ENCODE results near the gene FLNB.

DNA sequence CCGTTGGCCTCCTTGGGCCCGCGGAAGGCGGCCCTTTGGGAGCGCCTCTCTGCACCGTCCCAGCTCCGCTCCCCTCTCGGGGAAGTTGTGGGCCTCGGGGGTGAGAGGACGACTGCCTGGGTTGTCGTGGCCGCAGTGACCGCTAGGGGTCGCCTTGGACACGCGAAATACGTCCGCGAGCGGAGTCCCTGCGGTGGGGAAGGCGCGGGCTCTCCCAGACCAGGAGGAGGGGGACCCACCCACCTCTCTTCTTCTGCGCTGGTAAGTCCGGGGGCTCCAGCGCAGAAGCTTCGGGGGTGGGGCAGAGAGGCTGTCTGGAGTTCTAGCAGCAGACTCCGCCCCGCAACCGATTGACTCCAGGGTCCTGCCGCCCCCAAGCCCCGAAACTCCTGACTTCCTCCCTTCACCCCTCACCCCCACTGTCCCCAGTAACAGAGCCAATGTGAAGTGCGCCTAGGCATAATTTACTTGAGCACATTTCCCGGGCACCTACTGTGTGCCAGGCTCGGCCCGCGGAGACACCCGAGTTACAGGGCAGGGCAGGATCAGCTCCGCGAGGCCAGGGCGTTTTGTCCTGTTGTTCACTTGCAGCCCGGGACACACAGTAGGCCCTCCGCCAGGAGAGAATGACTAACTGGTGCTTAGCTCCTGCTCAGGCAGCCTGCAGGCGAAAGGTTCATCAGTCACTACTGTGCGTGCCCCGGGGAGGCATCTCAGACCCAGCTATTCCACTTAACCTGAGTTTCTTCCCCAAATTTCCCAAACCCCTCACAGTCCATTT lies 169.7 kb downstream of the FLNB start:
- TF ChIP-seq, protein P1, sequence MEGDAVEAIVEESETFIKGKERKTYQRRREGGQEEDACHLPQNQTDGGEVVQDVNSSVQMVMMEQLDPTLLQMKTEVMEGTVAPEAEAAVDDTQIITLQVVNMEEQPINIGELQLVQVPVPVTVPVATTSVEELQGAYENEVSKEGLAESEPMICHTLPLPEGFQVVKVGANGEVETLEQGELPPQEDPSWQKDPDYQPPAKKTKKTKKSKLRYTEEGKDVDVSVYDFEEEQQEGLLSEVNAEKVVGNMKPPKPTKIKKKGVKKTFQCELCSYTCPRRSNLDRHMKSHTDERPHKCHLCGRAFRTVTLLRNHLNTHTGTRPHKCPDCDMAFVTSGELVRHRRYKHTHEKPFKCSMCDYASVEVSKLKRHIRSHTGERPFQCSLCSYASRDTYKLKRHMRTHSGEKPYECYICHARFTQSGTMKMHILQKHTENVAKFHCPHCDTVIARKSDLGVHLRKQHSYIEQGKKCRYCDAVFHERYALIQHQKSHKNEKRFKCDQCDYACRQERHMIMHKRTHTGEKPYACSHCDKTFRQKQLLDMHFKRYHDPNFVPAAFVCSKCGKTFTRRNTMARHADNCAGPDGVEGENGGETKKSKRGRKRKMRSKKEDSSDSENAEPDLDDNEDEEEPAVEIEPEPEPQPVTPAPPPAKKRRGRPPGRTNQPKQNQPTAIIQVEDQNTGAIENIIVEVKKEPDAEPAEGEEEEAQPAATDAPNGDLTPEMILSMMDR (IDR thresholded peaks at IDR 0.05; ENCODE audit: insufficient read depth, low read depth, low read length) = peak; percentile 64
- TF ChIP-seq EZH2 (IDR thresholded peaks at IDR 0.05; ENCODE audit: insufficient read depth, low read length) = no peak
